ENCODE measurements around the gene MAPKAP1.
"Not testable (repeated sequence)": the region's sequence is repeated elsewhere in the genome, so short reads cannot be mapped to it uniquely, and the experiment has no call there.

MAPKAP1 gene

DNA sequence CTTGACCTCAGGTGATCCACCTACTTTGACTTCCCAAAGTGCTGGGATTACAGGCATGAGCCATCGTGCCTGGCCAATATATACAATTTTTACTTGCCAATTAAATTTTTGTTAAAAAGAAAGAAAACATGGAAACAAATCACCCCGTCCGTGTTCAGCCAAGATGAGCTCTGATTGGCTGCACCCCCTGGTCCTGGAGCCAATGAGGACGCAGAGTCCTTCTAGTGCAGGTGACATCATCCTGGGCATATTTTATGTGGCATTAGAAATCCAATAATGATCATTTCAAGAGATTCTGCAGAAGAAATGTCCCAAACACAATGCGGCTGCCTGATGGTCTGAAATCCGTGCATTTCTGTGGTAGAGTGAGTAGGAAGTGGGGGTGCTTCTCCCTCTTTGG, 285.8 kb downstream of the MAPKAP1 start:
- DNase-seq (ENCODE audit: low read depth in 2 of 2, low spot score in 1 of 2): no peak

GRCh38 chr9:125418404-125418803, 288.6 kb downstream of the MAPKAP1 start:
- no peak for DNase-seq (ENCODE audit: low read depth in 2 of 2, low spot score in 1 of 2)

DNA sequence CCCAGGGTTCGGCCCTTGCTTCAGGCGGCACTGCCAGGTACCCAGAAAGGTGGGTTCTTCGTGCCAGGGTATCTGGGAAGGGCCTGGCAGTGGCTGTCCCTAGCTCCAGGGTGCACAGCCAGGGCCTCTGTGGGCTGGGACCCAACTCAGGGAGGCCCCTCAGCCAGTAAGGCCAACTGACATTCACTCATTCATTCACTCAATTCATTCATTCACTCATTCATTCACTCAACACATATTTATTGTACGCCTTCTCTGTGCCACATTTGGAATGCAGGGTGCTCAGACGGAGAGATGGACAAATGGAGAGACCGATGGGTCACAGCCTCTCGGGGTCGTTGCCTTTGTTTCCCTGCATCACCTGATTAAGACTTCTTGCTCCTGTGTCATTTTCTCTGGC, 290.5 kb downstream of the MAPKAP1 start:
- no peak for DNase-seq (ENCODE audit: low read depth in 2 of 2, low spot score in 1 of 2)

DNA sequence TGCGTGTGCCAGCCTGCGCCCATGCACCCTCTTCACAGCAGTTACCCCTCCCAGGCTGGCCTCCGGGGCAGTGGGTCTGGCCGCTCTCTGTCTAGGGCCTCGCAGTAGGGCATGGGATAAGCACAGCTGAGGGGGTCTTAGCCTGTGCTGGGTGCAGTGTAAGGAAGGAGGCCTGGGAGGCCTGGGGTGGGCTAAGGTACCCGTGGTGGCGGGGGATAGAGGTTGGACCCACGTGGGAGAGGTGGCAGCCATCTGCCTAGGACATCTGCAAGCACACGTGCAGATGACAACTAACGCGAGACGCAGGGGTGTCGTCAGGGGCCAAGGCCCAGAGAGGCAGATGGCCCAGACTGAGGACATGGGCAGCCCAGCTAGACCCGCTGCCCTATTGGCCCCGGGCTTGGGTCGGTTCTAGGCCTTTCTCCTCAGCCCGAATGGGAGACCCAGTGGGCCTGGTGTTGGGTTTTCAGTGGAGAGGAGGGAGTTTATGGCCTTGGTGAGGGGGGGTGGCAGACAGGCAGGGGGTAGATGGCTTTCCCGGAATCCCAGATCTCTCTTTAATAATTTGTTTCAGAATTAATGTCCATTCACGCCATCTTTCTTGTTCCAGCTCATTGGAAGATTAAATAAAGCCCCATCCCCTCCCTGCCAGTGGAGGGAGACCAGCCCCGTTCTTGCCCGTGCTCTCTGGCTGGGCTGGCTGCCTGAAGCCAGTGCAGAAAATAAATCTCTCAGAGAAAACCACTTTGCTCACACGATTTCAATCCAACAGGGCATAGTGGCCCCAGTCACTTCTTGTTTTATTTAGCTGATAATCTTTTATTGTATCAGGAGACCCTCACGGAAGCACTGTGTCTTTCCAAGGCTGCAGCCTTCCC, 291.2 kb downstream of the MAPKAP1 start:
- DNase-seq (ENCODE audit: low read depth in 2 of 2, low spot score in 1 of 2): no peak

DNA sequence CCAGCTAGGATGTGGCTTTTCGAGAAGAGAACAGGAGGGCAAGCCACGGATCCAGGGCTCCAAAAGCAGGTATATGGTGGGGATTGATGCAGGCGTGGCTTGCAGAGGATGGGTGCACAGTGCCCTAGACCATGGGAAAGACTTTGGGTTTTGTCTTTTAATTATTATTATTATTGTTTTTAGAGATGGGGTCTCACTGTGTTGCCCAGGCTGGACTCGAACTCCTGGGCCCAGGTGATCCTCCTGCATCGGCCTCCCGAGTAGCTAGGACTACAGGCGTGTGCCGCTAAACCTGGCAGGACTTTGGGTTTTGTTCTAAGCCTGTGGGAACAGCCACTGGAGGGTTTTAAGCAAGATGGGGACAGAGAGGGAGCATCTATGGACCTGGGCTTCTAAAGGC, 293.4 kb downstream of the MAPKAP1 start:
- DNase-seq (ENCODE audit: low read depth in 2 of 2, low spot score in 1 of 2): no peak

GRCh38 chr9:125412166-125412565, 294.8 kb downstream of the MAPKAP1 start:
- no peak for DNase-seq (ENCODE audit: low read depth in 2 of 2, low spot score in 1 of 2)

DNA sequence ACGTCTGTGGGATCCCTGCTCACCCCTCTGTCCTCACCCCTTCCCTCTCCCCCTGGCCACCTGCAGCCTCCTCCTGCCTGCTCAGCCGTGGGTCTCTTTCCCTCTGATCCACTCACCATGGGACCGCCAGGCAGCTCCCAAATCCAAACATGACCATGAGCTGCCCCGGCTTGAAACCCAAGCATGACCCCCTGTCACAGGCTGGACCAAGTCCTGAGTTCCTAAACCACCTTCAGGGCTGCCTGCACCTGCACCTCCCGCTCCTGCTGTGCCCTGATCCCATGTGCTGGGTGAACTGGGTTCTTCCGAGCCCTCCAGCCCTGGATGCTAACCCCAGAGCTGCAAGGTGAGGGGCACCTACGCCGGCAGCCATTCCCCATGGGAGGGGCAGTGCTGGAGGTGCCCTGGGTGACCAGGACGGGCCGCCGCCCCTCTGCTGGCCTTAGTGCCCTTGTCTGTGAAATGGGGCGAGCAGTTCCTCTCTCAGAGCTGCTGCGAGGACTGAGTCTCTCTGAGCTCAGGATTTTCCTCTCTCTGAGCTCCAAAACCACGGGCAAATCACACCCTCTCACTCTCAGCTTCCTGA, 295.7 kb downstream of the MAPKAP1 start:
- DNase-seq (ENCODE audit: low read depth in 2 of 2, low spot score in 1 of 2): no peak

DNA sequence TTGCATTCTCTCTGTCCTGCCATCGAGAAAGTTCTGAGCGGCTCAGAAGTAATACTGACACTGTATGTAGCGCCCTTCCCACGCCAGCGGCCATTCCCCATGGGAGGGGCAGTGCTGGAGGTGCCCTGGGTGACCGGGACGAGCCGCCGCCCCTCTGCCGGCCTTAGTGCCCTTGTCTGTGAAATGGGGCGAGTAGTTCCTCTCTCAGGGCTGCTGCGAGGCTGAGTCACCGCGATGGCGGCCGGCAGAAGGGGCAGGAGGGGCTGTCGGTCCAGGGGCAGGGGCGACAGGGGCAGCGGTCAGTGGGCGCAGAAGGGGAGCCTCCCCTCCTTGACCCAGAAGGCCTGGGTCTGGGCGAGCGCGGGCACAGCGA, 296.5 kb downstream of the MAPKAP1 start:
- DNase-seq (ENCODE audit: low read depth in 2 of 2, low spot score in 1 of 2): no peak

GRCh38 chr9:125409637-125410521, 297.1 kb downstream of the MAPKAP1 start:
- no peak for DNase-seq (ENCODE audit: low read depth in 2 of 2, low spot score in 1 of 2)

DNA sequence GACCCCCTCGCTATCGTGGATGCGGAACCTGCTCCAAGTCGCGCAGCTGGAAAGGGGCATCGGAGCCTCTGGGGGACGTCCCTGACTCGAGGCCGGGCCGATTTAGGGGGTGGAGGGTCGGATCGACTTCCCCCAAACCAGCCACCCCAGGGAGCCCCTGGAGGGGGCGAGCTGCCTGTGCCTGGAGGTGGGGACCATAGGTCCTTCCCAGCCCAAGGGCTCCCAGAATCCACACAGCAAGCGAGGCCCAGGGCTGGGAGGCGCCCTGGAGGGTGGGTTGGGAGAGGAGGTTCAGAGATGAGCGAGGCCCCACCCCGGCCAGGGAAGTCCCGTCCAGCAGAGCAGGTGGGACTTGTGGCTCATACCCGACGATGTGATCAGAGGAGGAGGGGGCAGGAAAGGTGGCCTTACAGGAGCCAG, 297.8 kb downstream of the MAPKAP1 start:
- no peak for DNase-seq (ENCODE audit: low read depth in 2 of 2, low spot score in 1 of 2)

DNA sequence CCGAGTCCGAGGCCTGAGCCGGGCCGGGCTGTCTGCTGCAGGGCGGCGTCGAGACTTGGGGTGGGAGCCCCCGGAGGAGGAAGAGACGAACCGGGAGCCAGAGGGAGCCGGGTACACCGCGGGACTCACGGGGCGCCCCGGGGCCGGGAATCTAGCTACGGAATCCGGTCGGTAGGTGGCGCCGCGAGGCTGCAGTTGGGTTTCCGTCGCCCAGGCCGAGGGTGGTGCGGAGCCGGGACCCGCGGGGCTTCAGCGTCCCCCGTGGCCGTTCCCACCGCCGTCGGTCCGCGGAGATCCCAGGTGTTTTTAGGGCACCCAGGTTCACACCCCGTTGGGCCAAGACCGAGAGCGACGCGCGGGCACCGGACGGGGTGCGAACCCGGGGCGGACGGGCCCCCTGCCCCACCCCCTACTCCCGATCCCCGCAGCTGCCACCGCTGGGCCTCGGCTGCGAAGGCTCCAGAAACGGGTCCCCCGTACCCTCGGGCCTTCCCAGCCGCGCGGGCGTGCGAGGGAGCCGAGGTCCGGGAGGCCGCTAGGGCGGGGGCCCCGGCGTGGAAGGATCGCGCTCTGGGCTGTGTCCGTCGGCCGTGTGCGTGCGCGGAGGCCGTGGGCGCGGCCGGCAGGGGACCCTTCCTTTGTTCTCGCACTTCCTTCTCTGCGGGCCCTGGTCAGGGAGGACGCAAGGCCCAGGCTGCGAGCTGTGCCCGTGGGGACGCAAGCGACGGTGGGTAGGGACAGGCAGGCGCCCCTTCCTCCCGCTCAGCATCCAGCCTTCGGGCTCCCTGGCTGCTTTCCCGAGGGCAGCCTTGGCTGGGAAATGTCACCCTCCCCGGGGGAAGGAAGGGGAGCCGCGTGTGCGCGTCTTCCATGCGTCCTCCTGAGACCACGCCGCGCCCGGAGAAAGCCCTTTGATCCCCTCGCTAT, 298.8 kb downstream of the MAPKAP1 start:
- DNase-seq (ENCODE audit: low read depth in 2 of 2, low spot score in 1 of 2): peak; percentile 40 to 61

DNA sequence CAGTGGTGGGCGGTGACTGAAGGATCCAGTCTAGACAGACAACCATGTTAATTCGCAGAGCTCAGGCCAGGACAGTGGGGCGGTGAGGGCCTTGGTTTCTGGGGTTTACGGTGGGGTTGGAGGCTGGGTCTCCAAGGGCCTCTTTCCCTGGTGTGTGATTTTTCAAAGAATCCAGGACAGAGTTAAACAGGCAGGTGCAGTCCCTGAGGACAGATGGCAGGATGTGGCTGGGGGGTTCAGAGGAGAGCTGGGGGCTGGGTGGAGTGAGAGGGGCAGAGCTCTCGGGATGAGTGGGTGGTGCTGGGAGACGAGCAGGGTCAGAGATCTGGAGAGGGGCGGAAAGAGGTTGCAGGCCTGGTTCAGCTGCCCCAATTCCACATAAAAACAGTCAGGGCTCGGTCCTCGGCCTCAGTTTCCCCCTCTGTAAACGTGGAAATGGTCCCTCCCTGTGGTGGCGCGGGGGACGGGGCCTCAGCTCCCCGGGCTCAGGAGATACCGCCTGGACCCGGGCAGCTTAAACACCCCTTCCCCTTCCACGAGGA, 299.5 kb downstream of the MAPKAP1 start:
- DNase-seq (ENCODE audit: low read depth in 2 of 2, low spot score in 1 of 2): no peak

- no peak for DNase-seq (ENCODE audit: low read depth in 2 of 2, low spot score in 1 of 2)
Observed at GRCh38 chr9:125406810-125407087, 300.3 kb downstream of the MAPKAP1 start.

- no peak for DNase-seq (ENCODE audit: low read depth in 2 of 2, low spot score in 1 of 2)
Observed at GRCh38 chr9:125405938-125406809, 300.8 kb downstream of the MAPKAP1 start.

DNA sequence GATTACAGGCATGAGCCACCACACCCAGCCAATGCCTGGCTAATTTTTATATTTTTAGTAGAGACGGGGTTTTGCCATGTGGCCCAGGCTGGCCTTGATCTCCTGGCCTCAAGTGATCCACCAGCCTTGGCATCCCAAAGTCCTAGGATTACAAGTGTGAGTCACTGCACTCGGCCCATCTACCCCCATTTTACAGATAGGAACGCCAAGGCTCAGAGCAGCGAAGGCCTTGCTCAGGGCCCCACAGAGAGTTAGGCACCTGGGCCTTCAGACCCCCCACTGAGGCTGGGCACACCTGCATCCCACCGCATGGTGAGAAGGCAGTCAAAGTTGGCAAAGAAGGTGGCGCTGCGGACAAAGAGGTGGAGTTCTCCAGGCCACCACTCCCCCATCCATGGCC, 302.3 kb downstream of the MAPKAP1 start:
- DNase-seq (ENCODE audit: low read depth in 2 of 2, low spot score in 1 of 2): no peak

- DNase-seq (ENCODE audit: low read depth in 2 of 2, low spot score in 1 of 2): no peak
Observed at GRCh38 chr9:125400725-125401716, 306.0 kb downstream of the MAPKAP1 start.

DNA sequence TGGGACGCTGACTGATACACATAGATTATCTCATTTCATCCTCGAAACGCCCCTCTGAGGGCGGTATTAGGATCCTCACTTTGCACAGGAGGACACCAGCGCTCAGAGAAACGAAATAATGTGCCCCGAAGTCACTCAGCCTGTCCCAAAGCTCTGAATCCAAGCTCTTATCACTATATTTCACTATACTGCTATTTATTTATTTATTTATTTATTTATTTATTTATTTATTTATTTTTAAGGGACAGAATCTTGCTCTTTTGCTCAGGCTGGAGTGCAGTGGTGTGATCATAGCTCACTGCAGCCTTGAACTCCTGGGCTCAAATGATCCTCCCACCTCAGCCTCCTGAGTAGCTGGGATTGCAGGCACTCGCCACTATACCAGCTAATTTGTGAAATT, 306.8 kb downstream of the MAPKAP1 start:
- DNase-seq (ENCODE audit: low read depth in 2 of 2, low spot score in 1 of 2): not testable (repeated sequence)

DNA sequence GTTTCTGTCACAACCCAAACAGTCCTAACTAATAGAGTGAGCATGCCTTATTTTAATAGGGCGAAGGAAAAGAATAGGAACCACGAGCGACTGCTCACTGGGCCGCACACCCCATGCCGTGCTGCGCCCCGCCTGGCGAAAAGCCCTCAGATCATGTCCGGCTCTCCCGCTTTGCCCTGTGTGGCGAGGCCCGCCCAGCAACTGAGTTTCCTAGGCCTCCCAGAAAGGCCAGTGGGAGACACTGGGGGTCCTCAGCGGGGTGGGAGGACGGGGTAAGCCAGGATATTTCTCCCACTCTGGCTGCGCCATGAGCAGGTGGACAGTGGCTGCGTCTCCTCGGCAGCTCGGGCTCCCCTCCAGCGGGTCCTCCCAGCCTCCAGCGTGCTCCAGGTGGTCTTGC, 307.3 kb downstream of the MAPKAP1 start:
- no peak for DNase-seq (ENCODE audit: low read depth in 2 of 2, low spot score in 1 of 2)

DNA sequence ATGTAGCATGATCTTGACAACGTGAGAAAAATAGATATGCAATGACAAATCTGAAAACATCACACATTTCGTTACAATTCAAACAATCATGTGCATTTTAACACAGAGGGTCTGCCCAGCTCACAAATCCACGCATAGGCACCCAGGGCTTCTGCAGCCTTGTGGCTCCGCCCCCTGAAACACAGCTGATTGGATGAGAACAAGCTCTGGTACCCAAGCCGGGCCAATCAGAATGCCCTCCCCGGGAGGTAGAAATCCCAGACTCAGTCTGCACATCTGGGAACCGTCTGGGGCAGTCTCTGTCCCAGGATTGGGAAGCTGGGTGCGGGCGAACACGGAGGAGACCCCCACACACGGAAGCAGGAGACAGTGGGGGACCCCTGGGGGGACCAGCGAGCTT, 307.8 kb downstream of the MAPKAP1 start:
- no peak for DNase-seq (ENCODE audit: low read depth in 2 of 2, low spot score in 1 of 2)
